Kidney epithelial cell (primary cell): ENCODE results near the gene RABL6. TPM values are rescaled to one million over a fixed set of nuclear protein-coding genes. Genes with fewer than 3 reads are reported as not detected.
"Not testable (repeated sequence)": the region's sequence is repeated elsewhere in the genome, so short reads cannot be mapped to it uniquely, and the experiment has no call there.

Experiments used
- DNase-seq: peaks from one replicate; pipeline ENCODE4 v3.0.0-alpha.2; 2010; ENCODE audit warnings: low read depth
- H3K27me3 ChIP-seq: 2 replicates; pipeline ENCODE4 v1.6.0; 2011; ENCODE audit warnings: low read length; ENCODE audit not compliant: control insufficient read depth, insufficient read depth
- H3K36me3 ChIP-seq: 2 replicates; pipeline ENCODE4 v1.5.1; 2011; ENCODE audit warnings: low read length; ENCODE audit not compliant: control insufficient read depth, insufficient read depth
- H3K4me3 ChIP-seq: 2 replicates; pipeline ENCODE4 v1.5.1; 2011; ENCODE audit warnings: low read depth, mild to moderate bottlenecking, control low read depth, low read length
- total RNA-seq: library from RNA; depleted of rRNA; stranded (reverse); fragments of >200 nt; gene quantifications from 2 replicates; pipeline ENCODE4 v1.2.3, GENCODE V29; 2015
- TF ChIP-seq, protein P1 (sequence below): IDR thresholded peaks from 2 replicates; pipeline ENCODE4 v1.5.1; 2011; ENCODE audit warnings: mild to moderate bottlenecking, moderate library complexity, low read length, control low read depth, inconsistent platforms; ENCODE audit not compliant: insufficient read depth, poor library complexity, severe bottlenecking

The RABL6 gene
- total RNA-seq, 1 donor from 2014 or later = 99.3 TPM

DNA sequence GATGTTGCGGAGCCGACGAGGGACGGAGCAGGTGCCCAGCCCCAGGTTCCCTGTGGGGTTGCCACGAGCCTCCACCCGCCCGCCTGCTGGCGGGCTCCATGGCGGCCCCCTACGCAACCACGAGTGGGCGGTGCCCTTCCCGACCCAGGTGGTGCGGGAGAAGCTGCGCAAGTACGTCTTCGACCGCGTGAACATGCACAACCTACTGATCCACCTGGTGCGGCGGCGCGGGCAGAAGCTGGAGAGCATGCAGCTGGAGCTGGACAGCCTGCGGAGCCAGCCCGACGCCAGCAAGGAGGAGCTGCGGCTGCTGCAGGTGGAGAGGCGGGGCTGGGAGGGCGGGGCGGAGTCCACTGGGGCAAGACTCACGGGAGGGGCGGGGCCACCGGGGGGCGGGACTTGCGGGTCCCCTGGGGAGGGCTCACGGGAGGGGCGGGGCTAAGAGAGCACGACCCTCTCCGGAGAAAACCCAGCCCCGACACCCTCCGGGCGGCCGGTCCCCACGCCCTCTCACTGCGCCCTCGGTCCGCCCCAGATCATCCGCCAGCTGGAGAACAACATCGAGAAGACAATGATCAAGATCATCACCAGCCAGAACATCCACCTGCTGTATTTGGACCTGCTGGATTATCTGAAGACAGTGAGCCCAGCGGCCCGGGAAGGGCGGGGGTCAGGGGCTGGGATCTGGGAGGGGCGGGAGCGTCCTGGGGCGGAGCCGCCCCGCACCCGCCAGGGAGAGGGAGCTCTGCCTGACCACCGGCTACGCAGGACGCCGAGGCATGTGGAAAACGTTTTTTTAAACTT is 7.7 kb upstream of the RABL6 start:
- peak overlapping the region; percentile 47 for H3K4me3 ChIP-seq
- TF ChIP-seq, protein P1, sequence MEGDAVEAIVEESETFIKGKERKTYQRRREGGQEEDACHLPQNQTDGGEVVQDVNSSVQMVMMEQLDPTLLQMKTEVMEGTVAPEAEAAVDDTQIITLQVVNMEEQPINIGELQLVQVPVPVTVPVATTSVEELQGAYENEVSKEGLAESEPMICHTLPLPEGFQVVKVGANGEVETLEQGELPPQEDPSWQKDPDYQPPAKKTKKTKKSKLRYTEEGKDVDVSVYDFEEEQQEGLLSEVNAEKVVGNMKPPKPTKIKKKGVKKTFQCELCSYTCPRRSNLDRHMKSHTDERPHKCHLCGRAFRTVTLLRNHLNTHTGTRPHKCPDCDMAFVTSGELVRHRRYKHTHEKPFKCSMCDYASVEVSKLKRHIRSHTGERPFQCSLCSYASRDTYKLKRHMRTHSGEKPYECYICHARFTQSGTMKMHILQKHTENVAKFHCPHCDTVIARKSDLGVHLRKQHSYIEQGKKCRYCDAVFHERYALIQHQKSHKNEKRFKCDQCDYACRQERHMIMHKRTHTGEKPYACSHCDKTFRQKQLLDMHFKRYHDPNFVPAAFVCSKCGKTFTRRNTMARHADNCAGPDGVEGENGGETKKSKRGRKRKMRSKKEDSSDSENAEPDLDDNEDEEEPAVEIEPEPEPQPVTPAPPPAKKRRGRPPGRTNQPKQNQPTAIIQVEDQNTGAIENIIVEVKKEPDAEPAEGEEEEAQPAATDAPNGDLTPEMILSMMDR = no peak
- DNase-seq = peak; percentile 49
- H3K36me3 ChIP-seq = no peaks in the 10 kb centered on the region
- H3K27me3 ChIP-seq = peaks cover 38% of the 10 kb centered on the region

DNA sequence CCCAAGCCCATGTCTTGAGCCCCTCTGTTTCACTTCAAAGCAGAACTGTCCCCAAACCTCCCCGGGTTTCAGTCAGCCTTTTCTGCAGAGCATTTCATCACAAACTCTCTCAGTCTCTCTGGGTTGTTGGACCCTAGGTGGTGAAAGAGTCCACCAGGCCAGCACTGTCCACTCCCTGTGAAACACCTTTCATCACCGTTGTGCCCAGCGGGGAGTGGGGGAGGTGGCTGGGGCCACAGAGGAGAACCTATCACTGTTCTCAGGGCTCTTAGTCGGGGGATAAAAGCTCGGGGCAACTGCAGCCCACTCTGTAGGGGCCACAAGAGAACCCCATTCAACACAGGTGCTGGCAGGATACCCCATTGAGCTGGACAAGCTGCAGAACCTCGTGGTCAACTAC is 5.4 kb upstream of the RABL6 start:
- H3K4me3 ChIP-seq = no peak overlapping the region
- no peak for DNase-seq
- H3K27me3 ChIP-seq = peaks cover 20% of the 10 kb centered on the region
- TF ChIP-seq, protein P1 = no peak
- H3K36me3 ChIP-seq = no peaks in the 10 kb centered on the region

DNA sequence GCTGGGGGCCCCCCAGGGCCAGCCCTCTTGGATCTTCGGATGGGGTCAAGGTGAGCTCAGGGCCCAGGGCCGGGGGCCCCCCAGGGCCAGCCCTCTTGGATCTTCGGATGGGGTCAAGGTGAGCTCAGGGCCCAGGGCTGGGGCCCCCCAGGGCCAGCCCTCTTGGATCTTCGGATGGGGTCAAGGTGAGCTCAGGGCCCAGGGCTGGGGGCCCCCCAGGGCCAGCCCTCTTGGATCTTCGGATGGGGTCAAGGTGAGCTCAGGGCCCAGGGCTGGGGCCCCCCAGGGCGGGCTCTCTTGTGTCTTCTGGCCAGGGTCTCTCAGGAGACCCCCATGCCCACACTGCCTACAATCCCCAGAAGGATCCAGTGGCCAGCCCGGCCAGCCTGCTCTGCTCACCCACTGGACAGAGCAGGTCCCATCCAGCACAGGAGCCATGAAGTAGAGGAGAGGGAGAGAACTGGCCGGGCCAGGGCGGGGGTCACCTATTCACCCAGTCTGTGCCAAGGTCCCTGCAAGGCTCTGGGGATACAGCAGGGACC is 4.7 kb upstream of the RABL6 start:
- H3K4me3 ChIP-seq, DNase-seq, H3K36me3 ChIP-seq: not testable (repeated sequence)
- H3K27me3 ChIP-seq = peaks cover 20% of the 10 kb centered on the region

DNA sequence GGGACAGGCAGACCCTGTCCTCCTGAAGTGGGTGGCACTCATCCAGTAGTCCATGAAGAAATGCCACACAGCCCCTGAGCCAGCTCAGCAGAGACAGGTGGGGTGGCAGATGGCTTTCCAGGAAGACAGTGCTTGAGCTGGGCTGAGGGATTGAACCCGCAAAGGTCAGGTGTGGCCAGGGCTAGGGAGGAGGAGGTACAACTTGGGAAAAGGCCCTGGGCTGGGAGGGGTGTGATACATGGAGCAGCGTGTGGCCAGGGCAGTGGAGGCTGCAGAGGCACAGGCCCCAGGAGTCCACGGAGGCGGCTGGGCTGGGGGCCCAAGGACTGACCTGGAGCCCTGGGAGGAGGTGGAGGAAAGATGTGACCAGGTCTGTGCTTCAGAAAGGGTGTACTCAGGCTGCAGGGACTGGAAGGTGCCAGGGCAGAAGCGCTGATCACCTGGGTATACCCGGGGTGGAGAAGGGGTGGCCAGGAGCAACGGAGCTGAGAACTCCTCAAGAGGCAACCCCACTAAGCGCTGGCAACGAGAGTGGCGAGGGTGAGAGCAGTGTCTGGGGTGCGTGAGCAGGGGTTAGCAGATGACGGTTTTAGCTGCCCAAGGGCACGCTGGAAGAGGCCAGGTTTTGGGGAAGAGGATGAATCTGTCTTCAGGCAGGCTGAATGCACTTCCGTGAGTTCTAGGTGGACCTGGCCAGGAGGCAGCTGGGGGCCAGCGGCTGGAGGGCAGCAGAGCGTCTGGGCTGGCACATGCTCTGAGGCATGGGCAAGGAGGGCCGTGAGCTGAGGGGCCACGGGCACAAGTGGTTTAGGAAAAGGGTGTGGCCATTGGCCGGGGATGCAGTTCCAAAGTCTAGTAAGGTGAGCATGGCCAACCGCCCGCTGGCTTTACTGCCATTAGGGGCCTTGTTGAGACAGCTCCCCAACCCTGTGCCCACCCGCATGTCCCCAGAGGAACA is 3.9 kb upstream of the RABL6 start:
- TF ChIP-seq, protein P1 = no peak
- no peaks in the 10 kb centered on the region for H3K36me3 ChIP-seq
- no peak for DNase-seq
- H3K27me3 ChIP-seq = peaks cover 16% of the 10 kb centered on the region
- no peak overlapping the region for H3K4me3 ChIP-seq

DNA sequence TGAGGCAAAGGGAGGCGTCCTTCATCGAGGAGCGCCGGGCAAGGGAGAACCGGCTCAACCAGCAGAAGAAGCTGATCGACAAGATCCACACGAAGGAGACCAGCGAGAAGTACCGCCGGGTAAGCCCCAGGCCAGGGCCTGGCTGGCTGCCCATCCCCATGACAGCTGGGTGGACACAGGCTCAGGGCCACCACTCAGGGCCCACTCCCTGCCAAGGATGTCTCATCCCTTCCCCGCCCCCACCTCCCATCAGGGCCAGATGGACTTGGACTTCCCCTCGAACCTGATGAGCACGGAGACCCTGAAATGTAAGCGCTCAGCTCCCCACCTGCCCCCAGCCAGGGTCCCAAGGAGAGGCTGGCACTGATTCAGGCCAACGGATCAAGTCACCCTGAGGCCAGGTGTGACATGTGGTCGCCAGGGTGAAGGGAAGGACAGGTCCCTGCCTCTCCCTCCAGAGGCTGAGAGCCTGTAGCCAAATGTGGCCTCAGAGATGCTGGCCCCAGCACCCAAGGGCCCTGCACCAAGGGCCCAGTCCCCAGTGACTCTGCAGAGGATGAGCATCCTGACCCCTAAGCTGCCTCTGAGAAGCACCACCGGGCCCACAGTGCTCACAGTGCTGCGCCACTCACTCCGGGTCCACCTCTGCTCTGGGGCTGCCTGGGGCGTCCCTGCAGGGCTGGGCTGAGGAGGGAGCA is 3.1 kb upstream of the RABL6 start:
- H3K27me3 ChIP-seq = peaks cover 7% of the 10 kb centered on the region
- TF ChIP-seq, protein P1 = no peak
- H3K36me3 ChIP-seq = no peaks in the 10 kb centered on the region
- H3K4me3 ChIP-seq = no peak overlapping the region
- DNase-seq = no peak

DNA sequence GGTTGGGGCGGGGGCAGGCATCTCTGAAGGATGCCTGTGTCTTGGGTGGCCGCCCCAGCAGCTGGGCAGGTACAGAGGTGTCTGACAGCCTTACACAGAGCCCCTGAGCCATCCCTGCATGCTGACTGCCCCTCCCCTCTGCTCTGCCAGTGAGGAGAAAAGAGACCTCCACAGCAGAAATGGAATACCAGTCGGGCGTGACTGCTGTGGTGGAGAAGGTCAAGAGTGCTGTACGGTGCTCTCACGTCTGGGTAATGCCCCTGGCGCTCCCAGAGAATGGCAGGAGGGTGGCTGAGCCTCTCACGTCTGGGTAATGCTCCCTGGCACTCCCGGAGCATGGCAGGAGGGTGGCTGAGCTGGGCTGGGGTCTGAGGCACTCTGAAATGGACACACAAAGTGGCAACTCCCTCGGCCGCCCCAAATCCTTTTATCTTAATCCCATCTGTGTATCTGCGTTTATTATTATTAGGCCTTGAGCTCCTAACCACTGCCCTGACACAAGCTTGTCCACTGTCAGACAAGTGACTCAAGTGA is 2.5 kb upstream of the RABL6 start:
- no peak for DNase-seq
- peaks cover 5% of the 10 kb centered on the region for H3K27me3 ChIP-seq
- no peaks in the 10 kb centered on the region for H3K36me3 ChIP-seq
- H3K4me3 ChIP-seq = no peak overlapping the region
- TF ChIP-seq, protein P1 = no peak
